ENCODE results near the gene WWC2.
"Not testable (repeated sequence)": the region's sequence is repeated elsewhere in the genome, so short reads cannot be mapped to it uniquely, and the experiment has no call there.

Gene WWC2

DNA sequence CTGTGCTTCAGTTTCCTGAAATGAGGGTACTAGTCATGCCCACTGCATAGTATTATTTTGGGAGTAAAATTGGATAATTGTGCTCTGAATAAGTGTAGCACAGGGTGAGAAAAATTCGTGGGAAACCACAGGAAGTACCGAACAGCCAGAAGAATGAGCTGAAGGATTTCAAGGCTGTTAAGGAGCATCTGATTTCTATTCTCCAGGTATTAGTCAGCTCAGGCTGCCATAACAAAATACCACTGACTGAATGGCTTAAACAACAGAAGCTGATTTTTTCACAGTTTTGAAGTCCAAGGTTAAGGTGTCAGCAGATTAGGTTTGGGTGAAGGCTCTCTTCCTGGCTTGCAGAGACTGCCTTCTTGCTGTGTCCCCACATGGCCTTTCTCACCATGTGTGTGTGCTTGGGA, 41.9 kb downstream of the WWC2 start:
- no peak overlapping the region for H3K27ac Mint-ChIP-seq
- DNase-seq (ENCODE audit: low spot score in 2 of 2) (no peak), ATAC-seq (ENCODE audit: low read depth) (no peak)

DNA sequence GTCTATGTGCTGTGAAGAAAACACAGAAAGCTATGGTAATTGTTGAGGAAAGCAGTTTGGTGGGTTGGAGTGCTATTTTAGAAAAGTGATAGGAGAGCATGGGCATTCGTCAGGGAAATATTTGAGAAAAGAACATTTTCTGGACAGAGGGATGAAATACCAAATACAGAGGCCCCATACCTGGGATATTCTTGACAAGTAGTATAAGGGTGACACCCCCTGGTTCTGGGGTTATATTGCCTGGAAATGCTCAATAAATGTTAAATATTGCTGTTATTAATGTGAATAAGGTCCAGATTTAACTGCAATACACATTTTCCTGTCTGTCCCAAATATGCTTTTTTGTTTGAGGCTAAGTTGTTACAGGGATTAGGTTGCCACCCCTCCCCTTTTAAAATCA, 42.9 kb downstream of the WWC2 start:
- ATAC-seq (ENCODE audit: low read depth), result no peak
- H3K27me3 Mint-ChIP-seq, result no peaks in the 10 kb centered on the region
- H3K9me3 Mint-ChIP-seq, result no peaks in the 10 kb centered on the region
- no peaks in the 10 kb centered on the region for H3K36me3 Mint-ChIP-seq
- no peak overlapping the region for H3K27ac Mint-ChIP-seq
- no peaks in the 10 kb centered on the region for H3K4me1 Mint-ChIP-seq
- no peak overlapping the region for H3K4me3 Mint-ChIP-seq
- DNase-seq (ENCODE audit: low spot score in 2 of 2), result no peak

More for the DNA sequence above, 41.9 kb downstream of the WWC2 start:
- Mint-ChIP-seq H3K4me3 (no peak overlapping the region), H3K27me3 (no peaks in the 10 kb centered on the region), H3K9me3 (no peaks in the 10 kb centered on the region), H3K36me3 (no peaks in the 10 kb centered on the region), H3K4me1 (no peaks in the 10 kb centered on the region)

DNA sequence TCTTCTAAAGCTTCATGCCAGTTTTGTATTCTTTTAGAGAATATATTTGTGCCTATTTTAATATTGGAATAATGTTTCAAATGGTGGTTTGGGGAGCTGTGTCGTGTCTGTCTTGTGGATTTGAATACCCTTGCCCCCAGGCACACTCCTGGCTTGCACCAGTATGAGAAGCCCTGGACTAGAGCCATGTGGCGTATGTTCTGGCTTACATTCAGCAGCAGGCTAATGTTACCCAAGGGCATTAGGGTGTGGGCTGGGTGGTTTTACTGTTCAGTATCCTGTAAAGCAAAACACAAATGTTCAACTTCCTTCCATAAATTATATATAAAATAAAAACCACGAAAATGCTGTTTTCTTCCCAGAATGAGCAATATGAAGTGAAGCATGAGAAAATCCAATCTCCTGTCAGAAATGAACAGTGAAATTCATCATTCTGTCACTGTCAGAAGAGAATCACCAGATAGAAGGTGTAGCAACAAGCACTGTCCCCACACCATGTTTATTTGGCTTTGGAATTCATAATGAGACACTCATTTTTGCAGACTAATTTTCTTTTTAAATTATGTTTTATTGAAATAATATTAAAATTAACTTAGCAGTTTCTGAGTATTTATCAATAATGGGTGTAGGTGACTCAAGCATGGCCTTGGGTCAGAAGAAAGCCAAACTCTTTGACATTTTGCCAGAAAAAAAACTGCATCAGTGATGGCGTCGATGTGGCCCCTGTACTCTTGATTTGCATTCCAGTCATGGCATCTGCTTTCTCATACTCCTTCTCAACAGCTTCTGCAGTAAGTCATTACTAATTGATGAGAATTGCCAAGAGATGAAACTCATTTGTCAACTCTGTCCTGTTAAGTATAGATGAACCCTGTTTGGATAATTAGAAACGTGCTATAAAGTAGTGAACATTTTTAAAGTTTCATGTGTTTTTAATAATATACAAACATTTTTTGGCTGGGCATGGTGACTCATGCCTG, 43.8 kb downstream of the WWC2 start:
- Mint-ChIP-seq H3K9me3 (no peaks in the 10 kb centered on the region), H3K4me1 (no peaks in the 10 kb centered on the region), H3K27ac (no peak overlapping the region), H3K36me3 (no peaks in the 10 kb centered on the region), H3K4me3 (no peak overlapping the region), H3K27me3 (no peaks in the 10 kb centered on the region)
- ATAC-seq (ENCODE audit: low read depth) (no peak), DNase-seq (ENCODE audit: low spot score in 2 of 2) (no peak)

DNA sequence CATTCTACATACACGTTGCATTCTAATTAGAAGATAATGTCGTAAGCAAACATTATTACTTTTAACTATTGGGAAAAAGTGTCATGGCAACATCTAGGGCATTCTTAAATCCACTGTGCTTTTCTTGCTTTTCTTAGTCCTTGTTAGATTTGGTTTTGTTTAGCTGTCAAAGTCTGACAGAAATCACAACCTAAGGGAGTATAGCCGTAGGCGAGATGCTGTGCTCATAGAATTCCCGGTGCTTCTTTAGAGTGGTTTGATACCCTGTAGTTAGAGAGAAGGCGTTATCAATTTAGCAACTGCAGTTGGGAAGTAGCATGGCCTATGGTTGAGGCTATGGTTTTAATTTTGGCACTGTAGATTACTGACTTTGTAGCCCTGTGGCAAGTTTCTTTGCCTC, 45.7 kb downstream of the WWC2 start:
- H3K27me3 Mint-ChIP-seq, result no peaks in the 10 kb centered on the region
- H3K9me3 Mint-ChIP-seq, result no peaks in the 10 kb centered on the region
- ATAC-seq (ENCODE audit: low read depth) (no peak), DNase-seq (ENCODE audit: low spot score in 2 of 2) (no peak)
- H3K4me1 Mint-ChIP-seq, result no peaks in the 10 kb centered on the region
- no peak overlapping the region for H3K4me3 Mint-ChIP-seq
- H3K27ac Mint-ChIP-seq, result no peak overlapping the region
- H3K36me3 Mint-ChIP-seq, result no peaks in the 10 kb centered on the region

DNA sequence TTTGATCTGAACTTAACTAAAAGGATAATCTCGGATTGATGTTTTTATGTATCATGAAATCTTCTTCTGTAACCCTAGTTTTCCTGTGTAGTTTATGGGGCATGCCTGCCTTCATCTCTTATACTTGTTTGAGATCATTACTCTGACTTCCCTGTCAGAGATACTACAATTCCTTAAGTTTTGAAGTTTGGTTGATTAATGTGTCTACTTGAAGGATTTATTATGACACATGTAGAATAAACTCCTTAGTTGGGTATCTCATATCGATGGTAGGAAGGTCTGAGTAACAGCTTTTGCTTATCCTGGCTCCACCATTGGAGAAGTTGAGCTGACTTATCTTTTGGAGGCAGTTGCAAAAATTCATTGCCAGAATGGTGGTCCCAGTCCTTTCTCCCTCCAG, 46.7 kb downstream of the WWC2 start:
- Mint-ChIP-seq H3K9me3 (no peaks in the 10 kb centered on the region), H3K4me3 (no peak overlapping the region), H3K4me1 (no peaks in the 10 kb centered on the region), H3K27ac (no peak overlapping the region), H3K36me3 (no peaks in the 10 kb centered on the region), H3K27me3 (no peaks in the 10 kb centered on the region)
- ATAC-seq (ENCODE audit: low read depth) (no peak), DNase-seq (ENCODE audit: low spot score in 2 of 2) (no peak)

DNA sequence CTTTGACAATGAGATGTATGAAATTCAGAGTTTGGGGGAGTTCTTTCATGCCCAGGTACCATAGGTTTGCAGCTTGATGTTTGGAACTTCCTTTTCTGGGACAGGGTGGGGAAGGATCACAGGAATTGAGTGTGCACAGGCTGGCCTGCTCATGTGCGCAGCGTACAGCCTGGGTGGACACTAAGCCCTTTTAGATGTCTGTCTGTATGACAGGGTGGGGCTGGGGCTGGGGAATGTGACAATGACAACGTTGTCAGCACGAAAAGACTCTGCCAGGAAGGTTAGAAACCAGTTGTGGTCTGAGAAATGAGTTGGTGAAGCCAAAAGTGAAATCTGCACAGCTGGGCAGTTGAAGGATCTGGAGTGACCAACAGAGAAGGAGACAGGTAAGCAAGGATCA, 47.4 kb downstream of the WWC2 start:
- Mint-ChIP-seq H3K4me1 (no peaks in the 10 kb centered on the region), H3K9me3 (no peaks in the 10 kb centered on the region), H3K4me3 (no peak overlapping the region), H3K36me3 (no peaks in the 10 kb centered on the region), H3K27me3 (no peaks in the 10 kb centered on the region), H3K27ac (no peak overlapping the region)
- ATAC-seq (ENCODE audit: low read depth) (no peak), DNase-seq (ENCODE audit: low spot score in 2 of 2) (no peak)

DNA sequence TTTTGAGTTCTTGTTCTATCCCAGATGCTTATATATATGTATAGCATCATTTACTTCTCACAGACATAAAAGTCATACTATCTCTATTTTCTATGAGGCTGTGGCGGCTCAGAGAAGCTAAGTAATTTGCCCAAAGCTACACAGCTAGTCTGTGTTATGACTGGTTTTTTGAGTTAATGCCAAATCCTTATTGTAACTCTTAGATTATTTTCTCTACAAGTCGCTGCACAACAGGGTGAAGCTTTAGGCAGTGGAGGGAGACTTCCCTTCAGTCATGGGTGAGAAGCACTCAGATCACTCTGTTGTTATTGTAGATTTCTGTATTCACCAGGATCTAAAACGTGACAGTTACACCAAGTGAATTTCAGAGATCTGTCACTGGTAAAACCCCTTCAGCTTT, 48.1 kb downstream of the WWC2 start:
- DNase-seq (ENCODE audit: low spot score in 2 of 2) (no peak), ATAC-seq (ENCODE audit: low read depth) (no peak)
- H3K27ac Mint-ChIP-seq, result no peak overlapping the region
- no peaks in the 10 kb centered on the region for H3K36me3 Mint-ChIP-seq
- H3K9me3 Mint-ChIP-seq, result no peaks in the 10 kb centered on the region
- H3K4me3 Mint-ChIP-seq, result no peak overlapping the region
- H3K27me3 Mint-ChIP-seq, result no peaks in the 10 kb centered on the region
- H3K4me1 Mint-ChIP-seq, result no peaks in the 10 kb centered on the region

DNA sequence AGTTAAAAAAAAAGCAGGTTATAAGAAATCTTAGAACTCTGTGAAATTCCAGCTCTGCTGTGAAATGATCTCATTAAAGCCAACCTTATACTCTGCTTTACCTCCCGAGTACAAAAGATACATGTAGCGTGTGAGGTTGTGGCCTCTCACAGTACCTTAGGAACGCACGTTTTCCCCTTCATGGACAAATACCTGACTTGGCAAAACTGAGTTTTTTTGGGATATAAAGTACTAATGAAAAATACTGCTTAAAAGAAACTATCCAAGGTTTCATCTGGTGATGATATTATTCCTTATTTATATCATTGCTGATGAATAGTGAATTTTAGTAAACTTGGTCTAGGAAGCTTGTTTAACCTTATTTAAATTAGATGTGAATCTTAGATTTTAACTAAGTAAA, 48.9 kb downstream of the WWC2 start:
- DNase-seq (ENCODE audit: low spot score in 2 of 2) (no peak), ATAC-seq (ENCODE audit: low read depth) (no peak)
- Mint-ChIP-seq H3K27me3 (no peaks in the 10 kb centered on the region), H3K4me3 (no peak overlapping the region), H3K9me3 (no peaks in the 10 kb centered on the region), H3K36me3 (no peaks in the 10 kb centered on the region), H3K27ac (no peak overlapping the region), H3K4me1 (no peaks in the 10 kb centered on the region)

DNA sequence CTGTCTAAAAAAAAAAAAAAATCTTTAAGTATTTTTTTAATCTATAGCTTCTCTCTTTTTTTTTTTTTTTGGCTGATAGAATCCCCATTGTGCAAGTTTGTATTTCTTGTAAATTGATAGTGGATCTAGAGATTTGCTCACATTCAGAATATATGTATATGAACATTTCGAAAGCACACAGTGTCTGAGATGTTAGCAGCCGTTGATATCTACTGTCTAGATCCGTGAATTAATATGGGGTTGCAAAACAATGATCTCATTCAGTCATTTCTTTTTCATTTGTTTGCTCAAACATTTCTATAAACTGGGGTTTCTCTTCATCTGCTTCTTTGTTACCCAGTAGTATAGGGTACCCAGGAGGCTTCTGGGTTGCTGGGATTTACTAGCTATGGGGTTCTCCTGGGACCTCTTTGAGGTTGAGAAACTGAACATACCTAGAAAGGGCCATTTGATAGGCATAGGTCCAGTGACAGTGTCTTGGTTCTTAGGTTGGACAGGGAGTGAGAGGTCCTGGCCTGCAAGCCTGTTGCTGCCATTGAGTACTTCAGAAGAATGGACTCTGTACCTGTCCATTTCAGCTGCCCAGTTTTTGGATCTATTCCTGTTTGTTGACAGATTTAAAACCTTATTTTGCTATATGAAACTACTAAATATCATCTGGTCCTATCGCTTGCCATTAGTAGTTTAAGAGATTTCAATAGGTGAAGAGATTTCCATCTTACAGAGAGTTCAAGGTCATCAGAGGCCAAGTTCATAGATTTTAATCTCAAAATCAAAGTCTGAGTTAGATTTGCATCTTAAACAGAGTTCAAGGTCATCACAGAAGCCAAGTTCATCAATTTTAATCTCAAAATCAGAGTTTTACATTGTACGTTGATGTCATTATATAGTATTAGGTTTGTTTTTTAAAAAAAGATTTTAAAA, 50.8 kb downstream of the WWC2 start:
- DNase-seq (ENCODE audit: low spot score in 2 of 2), result no peak
- Mint-ChIP-seq H3K4me3 (no peak overlapping the region), H3K9me3 (no peaks in the 10 kb centered on the region), H3K27ac (no peak overlapping the region), H3K36me3 (no peaks in the 10 kb centered on the region), H3K27me3 (no peaks in the 10 kb centered on the region), H3K4me1 (no peaks in the 10 kb centered on the region)
- no peak for ATAC-seq (ENCODE audit: low read depth)

DNA sequence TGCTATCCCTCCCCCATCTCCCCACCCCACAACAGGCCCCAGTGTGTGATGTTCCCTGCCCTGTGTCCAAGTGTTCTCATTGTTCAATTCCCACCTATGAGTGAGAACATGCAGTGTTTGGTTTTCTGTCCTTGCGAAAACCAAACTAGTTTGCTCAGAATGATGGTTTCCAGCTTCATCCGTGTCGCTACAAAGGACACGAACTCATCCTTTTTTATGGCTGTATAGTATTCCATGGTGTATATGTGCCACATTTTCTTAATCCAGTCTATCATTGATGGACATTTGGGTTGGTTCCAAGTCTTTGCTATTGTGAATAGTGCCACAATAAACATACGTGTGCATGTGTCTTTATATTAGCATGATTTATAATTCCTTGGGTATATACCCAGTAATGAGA, 51.6 kb downstream of the WWC2 start:
- not testable (repeated sequence) for H3K9me3 Mint-ChIP-seq; H3K36me3 Mint-ChIP-seq; H3K4me3 Mint-ChIP-seq; H3K4me1 Mint-ChIP-seq; ATAC-seq (ENCODE audit: low read depth); H3K27me3 Mint-ChIP-seq; DNase-seq (ENCODE audit: low spot score in 2 of 2); H3K27ac Mint-ChIP-seq

DNA sequence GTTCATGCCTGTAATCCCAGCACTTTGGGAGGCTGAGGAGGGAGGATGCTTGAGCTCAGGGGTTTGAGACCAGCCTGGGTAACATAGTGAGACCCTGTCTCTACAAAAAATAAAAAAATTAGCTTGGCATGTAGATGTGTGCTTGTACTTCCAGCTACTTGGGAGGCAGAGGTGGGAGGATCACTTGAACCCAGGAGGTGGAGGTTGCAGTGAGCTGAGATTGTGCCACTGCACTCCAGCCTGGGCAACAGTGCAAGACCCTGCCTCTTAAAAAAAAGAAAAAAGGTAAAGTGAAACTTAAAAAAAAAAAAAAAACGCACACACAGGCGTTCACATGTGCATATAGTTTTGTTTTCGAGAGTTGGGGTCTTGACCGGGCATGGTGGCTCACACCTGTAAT, 53.2 kb downstream of the WWC2 start:
- H3K27me3 Mint-ChIP-seq; H3K9me3 Mint-ChIP-seq; ATAC-seq (ENCODE audit: low read depth); DNase-seq (ENCODE audit: low spot score in 2 of 2); H3K36me3 Mint-ChIP-seq; H3K27ac Mint-ChIP-seq; H3K4me1 Mint-ChIP-seq; H3K4me3 Mint-ChIP-seq: not testable (repeated sequence)

DNA sequence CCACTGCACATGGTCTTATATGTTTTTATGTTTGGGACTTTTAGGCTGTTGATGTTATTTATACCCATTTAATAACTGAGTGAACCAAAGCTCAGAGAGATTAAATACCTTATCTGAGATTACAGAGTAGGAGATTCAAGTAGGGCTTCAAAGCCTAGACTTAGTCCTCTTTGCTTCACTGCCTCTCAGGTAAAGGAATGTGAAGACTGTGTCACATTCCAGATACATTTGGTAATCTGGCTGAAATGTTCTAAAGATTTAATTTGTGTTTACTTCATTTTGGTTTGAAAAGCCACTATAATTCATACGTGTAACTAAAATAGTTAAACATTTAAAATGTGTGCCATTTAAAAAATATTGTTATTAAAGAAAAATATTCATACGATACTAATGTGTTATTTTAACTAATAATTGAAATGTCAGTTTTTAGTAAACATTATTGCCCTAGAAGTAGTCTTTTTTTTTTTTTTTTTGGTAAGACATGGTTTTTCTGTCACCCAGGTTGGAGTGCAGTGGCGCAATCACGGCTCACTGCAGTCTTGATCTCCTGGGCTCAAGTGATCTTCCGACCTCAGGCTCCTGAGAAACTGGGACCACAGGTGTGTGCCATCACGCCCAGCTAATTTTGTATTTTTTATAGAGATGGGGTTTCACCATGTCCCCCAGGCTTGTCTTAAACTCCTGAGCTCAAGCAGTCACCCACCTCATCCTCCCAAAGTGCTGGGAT, 54.3 kb downstream of the WWC2 start:
- no peak overlapping the region for H3K27ac Mint-ChIP-seq
- no peaks in the 10 kb centered on the region for H3K36me3 Mint-ChIP-seq
- no peak for ATAC-seq (ENCODE audit: low read depth)
- DNase-seq (ENCODE audit: low spot score in 2 of 2), result no peak
- H3K4me1 Mint-ChIP-seq, result no peaks in the 10 kb centered on the region
- no peak overlapping the region for H3K4me3 Mint-ChIP-seq
- H3K27me3 Mint-ChIP-seq, result peaks cover 5% of the 10 kb centered on the region
- peaks cover 2% of the 10 kb centered on the region for H3K9me3 Mint-ChIP-seq

DNA sequence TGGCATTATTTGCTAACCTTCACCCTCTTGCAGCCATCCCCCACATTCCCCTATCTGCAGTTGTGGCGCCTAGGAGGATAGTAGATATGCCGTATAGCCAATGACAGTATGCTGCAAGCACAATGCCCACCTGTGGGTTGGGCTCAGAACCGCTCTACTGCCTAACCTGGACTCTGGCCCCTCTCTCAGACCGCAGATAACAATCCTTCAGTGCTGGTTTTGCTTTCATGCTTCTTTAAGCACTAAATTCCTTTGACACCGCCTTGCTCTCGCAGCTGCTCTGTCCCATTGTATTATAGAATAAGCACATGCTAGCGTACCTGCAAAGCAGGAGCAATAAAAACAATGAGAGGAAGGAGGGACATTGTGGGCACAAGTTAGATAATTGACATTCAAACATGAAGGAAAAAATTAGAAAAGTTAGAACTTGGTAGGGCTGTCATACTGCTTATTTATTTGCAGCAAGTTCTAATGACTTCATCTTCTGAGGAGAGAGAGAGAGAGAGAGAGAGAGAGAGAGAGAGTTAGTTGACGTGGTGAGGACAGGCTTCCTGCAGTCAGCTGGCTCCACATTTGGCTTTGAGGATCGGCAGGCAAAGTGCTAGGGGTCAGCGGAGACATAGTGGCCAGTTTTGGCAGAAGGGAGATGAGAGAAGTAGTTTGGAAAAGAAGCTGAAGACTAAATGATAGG, 55.8 kb downstream of the WWC2 start:
- H3K27ac Mint-ChIP-seq, result no peak overlapping the region
- peaks cover 5% of the 10 kb centered on the region for H3K27me3 Mint-ChIP-seq
- H3K36me3 Mint-ChIP-seq, result no peaks in the 10 kb centered on the region
- DNase-seq (ENCODE audit: low spot score in 2 of 2) (no peak), ATAC-seq (ENCODE audit: low read depth) (no peak)
- H3K4me3 Mint-ChIP-seq, result no peak overlapping the region
- H3K9me3 Mint-ChIP-seq, result peaks cover 2% of the 10 kb centered on the region
- no peaks in the 10 kb centered on the region for H3K4me1 Mint-ChIP-seq
